HL-60 (cell line): ENCODE data around the gene SLC6A6.

ENCODE experiments used
- GABPA ChIP-seq: IDR thresholded peaks from 2 replicates; pipeline ENCODE4 v1.6.1; 2012; ENCODE audit warnings: low read depth
- POLR2AphosphoS5 ChIP-seq: IDR thresholded peaks from 2 replicates; pipeline ENCODE4 v1.6.1; 2012; ENCODE audit warnings: low read depth
- SPI1 ChIP-seq: IDR thresholded peaks from 2 replicates; pipeline ENCODE4 v1.6.1; 2012; ENCODE audit warnings: low read depth, mild to moderate bottlenecking, borderline replicate concordance
- TF ChIP-seq, protein P1 (sequence below): IDR thresholded peaks from one replicate; pipeline ENCODE4 v1.5.1; 2011; ENCODE audit warnings: low read length, control low read depth, inconsistent platforms; ENCODE audit not compliant: insufficient read depth
- TF ChIP-seq, protein P2 (sequence below): IDR thresholded peaks from 2 replicates; pipeline ENCODE4 v1.6.1; 2012; ENCODE audit warnings: low read depth; ENCODE audit not compliant: insufficient replicate concordance

DNA sequence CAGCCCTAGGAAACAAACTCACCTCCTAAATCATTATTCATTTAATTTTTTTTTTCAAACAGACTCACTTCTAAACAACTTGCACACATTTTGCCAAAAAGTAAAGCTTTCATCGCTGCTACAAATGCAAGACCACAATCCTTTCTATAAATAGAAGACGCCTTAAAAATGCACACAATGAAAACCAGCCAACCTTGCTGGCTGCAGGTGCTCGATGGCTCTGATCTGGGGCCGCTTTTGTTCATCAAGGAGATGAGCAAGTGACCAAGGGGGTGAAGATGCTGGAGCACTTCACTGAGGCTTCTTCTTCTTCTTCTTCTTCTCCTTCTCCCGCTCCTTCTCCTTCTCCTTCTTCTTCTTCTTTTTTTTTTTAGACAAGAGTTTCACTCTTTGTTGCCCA is 12.7 kb upstream of the SLC6A6 start:
- TF ChIP-seq, protein P1, sequence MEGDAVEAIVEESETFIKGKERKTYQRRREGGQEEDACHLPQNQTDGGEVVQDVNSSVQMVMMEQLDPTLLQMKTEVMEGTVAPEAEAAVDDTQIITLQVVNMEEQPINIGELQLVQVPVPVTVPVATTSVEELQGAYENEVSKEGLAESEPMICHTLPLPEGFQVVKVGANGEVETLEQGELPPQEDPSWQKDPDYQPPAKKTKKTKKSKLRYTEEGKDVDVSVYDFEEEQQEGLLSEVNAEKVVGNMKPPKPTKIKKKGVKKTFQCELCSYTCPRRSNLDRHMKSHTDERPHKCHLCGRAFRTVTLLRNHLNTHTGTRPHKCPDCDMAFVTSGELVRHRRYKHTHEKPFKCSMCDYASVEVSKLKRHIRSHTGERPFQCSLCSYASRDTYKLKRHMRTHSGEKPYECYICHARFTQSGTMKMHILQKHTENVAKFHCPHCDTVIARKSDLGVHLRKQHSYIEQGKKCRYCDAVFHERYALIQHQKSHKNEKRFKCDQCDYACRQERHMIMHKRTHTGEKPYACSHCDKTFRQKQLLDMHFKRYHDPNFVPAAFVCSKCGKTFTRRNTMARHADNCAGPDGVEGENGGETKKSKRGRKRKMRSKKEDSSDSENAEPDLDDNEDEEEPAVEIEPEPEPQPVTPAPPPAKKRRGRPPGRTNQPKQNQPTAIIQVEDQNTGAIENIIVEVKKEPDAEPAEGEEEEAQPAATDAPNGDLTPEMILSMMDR, result no peak
- TF ChIP-seq POLR2AphosphoS5, result no peak
- TF ChIP-seq, protein P2, sequence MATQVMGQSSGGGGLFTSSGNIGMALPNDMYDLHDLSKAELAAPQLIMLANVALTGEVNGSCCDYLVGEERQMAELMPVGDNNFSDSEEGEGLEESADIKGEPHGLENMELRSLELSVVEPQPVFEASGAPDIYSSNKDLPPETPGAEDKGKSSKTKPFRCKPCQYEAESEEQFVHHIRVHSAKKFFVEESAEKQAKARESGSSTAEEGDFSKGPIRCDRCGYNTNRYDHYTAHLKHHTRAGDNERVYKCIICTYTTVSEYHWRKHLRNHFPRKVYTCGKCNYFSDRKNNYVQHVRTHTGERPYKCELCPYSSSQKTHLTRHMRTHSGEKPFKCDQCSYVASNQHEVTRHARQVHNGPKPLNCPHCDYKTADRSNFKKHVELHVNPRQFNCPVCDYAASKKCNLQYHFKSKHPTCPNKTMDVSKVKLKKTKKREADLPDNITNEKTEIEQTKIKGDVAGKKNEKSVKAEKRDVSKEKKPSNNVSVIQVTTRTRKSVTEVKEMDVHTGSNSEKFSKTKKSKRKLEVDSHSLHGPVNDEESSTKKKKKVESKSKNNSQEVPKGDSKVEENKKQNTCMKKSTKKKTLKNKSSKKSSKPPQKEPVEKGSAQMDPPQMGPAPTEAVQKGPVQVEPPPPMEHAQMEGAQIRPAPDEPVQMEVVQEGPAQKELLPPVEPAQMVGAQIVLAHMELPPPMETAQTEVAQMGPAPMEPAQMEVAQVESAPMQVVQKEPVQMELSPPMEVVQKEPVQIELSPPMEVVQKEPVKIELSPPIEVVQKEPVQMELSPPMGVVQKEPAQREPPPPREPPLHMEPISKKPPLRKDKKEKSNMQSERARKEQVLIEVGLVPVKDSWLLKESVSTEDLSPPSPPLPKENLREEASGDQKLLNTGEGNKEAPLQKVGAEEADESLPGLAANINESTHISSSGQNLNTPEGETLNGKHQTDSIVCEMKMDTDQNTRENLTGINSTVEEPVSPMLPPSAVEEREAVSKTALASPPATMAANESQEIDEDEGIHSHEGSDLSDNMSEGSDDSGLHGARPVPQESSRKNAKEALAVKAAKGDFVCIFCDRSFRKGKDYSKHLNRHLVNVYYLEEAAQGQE, result no peak
- no peak for TF ChIP-seq GABPA
- no peak for TF ChIP-seq SPI1
